ENCODE data around the gene TRAPPC6A. TPM values are rescaled to one million over a fixed set of nuclear protein-coding genes. Genes with fewer than 3 reads are reported as not detected.
A peak's percentile ranks its signal among the peaks of the same experiment; 100 is the strongest.

The TRAPPC6A gene
- total and polyA plus RNA-seq, 2 of the 13 experiments (the other 11 are each of a cell fraction or from before 2014, with no cell fraction given): 6.5 to 21.0 TPM

DNA sequence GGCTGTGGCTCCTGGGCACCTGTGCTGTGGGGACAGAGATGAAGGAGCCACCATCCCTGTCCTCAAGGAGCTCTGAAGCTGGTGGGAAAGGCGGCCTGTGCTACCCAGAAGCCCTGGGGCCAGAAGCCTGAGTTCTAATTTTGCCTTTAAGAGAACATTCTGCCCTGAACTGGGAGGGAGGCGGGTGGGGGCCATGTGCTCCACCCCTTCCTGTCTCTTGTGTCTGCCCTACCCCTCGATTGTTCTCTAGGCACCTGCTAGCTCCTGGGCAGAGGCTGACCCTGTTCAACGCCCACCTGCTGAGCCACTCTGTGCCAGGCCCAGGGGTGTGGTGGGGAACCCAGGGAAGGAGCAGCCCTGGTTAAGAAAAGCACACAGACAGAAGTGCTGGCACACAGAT lies 5.9 kb downstream of the TRAPPC6A start:
- Histone ChIP-seq H3K4me3 (replicated peaks in 1 of 3; ENCODE audit: insufficient read depth in 1 of 3, low read depth in 2 of 3, low read length in 3 of 3) (no peak overlapping the region; a peak in 1 of 6 replicates), H4K20me1 (ENCODE audit: insufficient read depth, low read length) (no peaks in the 10 kb centered on the region), H2AFZ (ENCODE audit: low read length) (no peak overlapping the region), H3K4me1 (ENCODE audit: insufficient read depth, low read length) (peaks cover 85% of the 10 kb centered on the region), H3K27ac (ENCODE audit: extremely low read length, insufficient read depth, low read length) (no peak overlapping the region), H3K36me3 (replicated peaks in 1 of 2; ENCODE audit: control insufficient read depth in 1 of 2, insufficient read depth in 2 of 2, low read length in 2 of 2) (no peaks in the 10 kb centered on the region), H3K9ac (ENCODE audit: insufficient read depth, low read depth, low read length) (no peak overlapping the region), H3K9me3 (ENCODE audit: low read length) (no peaks in the 10 kb centered on the region), H3K79me2 (ENCODE audit: insufficient read depth, low read length) (peaks cover 2% of the 10 kb centered on the region), H3K27me3 (ENCODE audit: control insufficient read depth in 1 of 2, insufficient read depth in 2 of 2, low read length in 2 of 2) (no peaks in the 10 kb centered on the region), H3K4me2 (ENCODE audit: low read depth, low read length) (peak overlapping the region; percentile 29; the same call in 1 of the 2 replicates)
- ChIA-PET POLR2A (interaction anchor here (0.6 kb wide), 1 partner anchor 295 kb away, joined by 3 read pairs; no protein-coding TSS in a partner anchor), CTCF (ENCODE audit: low intra/inter-chr PET ratio, low total read pairs) (no interaction called here)
- 15% methylated on average over 3 of the region's 4 CpGs for WGBS (ENCODE audit: low lambda C conversion rate)
- no peak for DNase-seq (ENCODE audit: low spot score)
- intact Hi-C loops (cut with micrococcal nuclease; ENCODE audit: unreplicated experiment): no loop called here
- BruUV-seq (replicated peaks): no TSS peak
- ATAC-seq: no peak
- in situ Hi-C loops (cut with HindIII; ENCODE audit: extremely low pct_ligation_motif_present, low pct_unique_long_range_greater_than_20kb): no loop called here
- no peak for FAIRE-seq
- TF ChIP-seq SOX13 (IDR thresholded peaks at IDR 0.05) (no peak), SOX13 (CRISPR knock-in tag; conservative IDR thresholded peaks at IDR 0.05 in 1 of 2, IDR thresholded peaks at IDR 0.05 in 1 of 2) (0 out of 4 replicates have a peak, but pooled peaks of 1 of the 2 experiments have one; percentile 7), ZBTB38 (CRISPR knock-in tag; IDR thresholded peaks at IDR 0.05) (0 out of 2 replicates have a peak, but pooled peaks have one; percentile 16), PITX1 (CRISPR knock-in tag; IDR thresholded peaks at IDR 0.05) (no peak), TOPORS (CRISPR knock-in tag; IDR thresholded peaks at IDR 0.05) (no peak), MYC (CRISPR knock-in tag; IDR thresholded peaks at IDR 0.05; ENCODE audit: borderline replicate concordance) (no peak), ZFP1 (CRISPR knock-in tag; IDR thresholded peaks at IDR 0.05) (no peak), SP5 (CRISPR knock-in tag; IDR thresholded peaks at IDR 0.05; ENCODE audit: borderline replicate concordance, low read depth) (peak; percentile 48; the same call in 1 of the 2 replicates), CREB1 (IDR thresholded peaks at IDR 0.05) (no peak), CREB1 (CRISPR knock-in tag; IDR thresholded peaks at IDR 0.05) (no peak)
- TF ChIP-seq, protein P1, sequence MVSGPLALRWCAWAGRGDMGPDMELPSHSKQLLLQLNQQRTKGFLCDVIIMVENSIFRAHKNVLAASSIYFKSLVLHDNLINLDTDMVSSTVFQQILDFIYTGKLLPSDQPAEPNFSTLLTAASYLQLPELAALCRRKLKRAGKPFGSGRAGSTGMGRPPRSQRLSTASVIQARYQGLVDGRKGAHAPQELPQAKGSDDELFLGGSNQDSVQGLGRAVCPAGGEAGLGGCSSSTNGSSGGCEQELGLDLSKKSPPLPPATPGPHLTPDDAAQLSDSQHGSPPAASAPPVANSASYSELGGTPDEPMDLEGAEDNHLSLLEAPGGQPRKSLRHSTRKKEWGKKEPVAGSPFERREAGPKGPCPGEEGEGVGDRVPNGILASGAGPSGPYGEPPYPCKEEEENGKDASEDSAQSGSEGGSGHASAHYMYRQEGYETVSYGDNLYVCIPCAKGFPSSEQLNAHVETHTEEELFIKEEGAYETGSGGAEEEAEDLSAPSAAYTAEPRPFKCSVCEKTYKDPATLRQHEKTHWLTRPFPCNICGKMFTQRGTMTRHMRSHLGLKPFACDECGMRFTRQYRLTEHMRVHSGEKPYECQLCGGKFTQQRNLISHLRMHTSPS (CRISPR knock-in tag; IDR thresholded peaks at IDR 0.05; ENCODE audit: low read depth): no peak
- TF ChIP-seq, protein P2, sequence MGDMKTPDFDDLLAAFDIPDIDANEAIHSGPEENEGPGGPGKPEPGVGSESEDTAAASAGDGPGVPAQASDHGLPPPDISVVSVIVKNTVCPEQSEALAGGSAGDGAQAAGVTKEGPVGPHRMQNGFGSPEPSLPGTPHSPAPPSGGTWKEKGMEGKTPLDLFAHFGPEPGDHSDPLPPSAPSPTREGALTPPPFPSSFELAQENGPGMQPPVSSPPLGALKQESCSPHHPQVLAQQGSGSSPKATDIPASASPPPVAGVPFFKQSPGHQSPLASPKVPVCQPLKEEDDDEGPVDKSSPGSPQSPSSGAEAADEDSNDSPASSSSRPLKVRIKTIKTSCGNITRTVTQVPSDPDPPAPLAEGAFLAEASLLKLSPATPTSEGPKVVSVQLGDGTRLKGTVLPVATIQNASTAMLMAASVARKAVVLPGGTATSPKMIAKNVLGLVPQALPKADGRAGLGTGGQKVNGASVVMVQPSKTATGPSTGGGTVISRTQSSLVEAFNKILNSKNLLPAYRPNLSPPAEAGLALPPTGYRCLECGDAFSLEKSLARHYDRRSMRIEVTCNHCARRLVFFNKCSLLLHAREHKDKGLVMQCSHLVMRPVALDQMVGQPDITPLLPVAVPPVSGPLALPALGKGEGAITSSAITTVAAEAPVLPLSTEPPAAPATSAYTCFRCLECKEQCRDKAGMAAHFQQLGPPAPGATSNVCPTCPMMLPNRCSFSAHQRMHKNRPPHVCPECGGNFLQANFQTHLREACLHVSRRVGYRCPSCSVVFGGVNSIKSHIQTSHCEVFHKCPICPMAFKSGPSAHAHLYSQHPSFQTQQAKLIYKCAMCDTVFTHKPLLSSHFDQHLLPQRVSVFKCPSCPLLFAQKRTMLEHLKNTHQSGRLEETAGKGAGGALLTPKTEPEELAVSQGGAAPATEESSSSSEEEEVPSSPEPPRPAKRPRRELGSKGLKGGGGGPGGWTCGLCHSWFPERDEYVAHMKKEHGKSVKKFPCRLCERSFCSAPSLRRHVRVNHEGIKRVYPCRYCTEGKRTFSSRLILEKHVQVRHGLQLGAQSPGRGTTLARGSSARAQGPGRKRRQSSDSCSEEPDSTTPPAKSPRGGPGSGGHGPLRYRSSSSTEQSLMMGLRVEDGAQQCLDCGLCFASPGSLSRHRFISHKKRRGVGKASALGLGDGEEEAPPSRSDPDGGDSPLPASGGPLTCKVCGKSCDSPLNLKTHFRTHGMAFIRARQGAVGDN (CRISPR knock-in tag; IDR thresholded peaks at IDR 0.05): peak; percentile 33; the same call in 1 of the 2 replicates
- TF ChIP-seq, protein P3, sequence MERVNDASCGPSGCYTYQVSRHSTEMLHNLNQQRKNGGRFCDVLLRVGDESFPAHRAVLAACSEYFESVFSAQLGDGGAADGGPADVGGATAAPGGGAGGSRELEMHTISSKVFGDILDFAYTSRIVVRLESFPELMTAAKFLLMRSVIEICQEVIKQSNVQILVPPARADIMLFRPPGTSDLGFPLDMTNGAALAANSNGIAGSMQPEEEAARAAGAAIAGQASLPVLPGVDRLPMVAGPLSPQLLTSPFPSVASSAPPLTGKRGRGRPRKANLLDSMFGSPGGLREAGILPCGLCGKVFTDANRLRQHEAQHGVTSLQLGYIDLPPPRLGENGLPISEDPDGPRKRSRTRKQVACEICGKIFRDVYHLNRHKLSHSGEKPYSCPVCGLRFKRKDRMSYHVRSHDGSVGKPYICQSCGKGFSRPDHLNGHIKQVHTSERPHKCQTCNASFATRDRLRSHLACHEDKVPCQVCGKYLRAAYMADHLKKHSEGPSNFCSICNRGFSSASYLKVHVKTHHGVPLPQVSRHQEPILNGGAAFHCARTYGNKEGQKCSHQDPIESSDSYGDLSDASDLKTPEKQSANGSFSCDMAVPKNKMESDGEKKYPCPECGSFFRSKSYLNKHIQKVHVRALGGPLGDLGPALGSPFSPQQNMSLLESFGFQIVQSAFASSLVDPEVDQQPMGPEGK (CRISPR knock-in tag; IDR thresholded peaks at IDR 0.05): peak; percentile 51; the same call in 1 of the 2 replicates
- TF ChIP-seq, protein P4, sequence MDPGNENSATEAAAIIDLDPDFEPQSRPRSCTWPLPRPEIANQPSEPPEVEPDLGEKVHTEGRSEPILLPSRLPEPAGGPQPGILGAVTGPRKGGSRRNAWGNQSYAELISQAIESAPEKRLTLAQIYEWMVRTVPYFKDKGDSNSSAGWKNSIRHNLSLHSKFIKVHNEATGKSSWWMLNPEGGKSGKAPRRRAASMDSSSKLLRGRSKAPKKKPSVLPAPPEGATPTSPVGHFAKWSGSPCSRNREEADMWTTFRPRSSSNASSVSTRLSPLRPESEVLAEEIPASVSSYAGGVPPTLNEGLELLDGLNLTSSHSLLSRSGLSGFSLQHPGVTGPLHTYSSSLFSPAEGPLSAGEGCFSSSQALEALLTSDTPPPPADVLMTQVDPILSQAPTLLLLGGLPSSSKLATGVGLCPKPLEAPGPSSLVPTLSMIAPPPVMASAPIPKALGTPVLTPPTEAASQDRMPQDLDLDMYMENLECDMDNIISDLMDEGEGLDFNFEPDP (CRISPR knock-in tag; conservative IDR thresholded peaks at IDR 0.05): no peak

Data from HepG2 (cell line).